GM21717 (cell line): ENCODE results near the gene URI1.
"Not testable (repeated sequence)": the region's sequence is repeated elsewhere in the genome, so short reads cannot be mapped to it uniquely, and the experiment has no call there.

Experiments
- ATAC-seq: cut with Tn5 transposase; IDR thresholded peaks from one replicate; pipeline ENCODE4 v1.9.1; 2021; ENCODE audit warnings: mild to moderate bottlenecking, moderate library complexity; ENCODE audit not compliant: unreplicated experiment

The URI1 gene

DNA sequence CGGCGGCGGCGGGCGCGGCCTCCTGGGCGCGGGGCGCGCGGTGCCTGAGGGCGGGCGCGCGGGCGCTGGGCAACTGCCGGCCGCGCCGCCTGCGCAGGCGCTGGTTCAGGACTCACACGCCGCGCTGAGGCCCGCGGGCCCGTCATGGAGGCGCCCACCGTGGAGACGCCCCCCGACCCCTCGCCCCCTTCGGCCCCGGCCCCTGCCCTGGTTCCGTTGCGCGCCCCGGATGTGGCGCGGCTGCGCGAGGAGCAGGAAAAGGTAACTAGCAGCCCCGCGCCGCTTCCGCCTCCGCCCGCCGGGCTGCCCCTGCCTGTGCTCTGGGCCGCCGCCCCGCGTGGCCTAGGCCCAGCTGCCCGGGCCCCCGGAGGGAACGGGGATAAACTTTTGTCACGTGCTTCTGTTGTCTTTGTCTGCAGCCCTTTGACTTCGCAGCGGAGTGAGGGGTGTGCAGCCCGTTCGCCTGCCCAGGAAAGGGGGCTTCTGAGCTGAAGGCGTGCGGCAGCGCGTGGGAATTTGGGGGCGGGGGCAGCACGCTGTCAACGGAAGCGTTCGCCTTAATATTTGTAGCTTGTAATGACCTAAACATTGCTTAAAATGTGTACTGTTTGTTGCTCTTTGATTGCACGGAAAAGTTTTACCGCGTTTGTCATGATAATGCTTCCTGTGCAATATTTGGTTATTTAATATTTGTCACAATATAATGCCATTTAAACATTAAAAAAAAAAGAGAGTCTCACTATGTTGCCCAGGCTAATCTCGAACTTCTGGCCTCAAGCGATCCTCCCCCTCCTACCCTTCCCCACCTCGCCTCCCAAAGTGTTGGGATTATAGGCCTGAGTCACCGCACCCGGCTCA lies 594 bp downstream of the URI1 start:
- ATAC-seq, result peak; percentile 75

DNA sequence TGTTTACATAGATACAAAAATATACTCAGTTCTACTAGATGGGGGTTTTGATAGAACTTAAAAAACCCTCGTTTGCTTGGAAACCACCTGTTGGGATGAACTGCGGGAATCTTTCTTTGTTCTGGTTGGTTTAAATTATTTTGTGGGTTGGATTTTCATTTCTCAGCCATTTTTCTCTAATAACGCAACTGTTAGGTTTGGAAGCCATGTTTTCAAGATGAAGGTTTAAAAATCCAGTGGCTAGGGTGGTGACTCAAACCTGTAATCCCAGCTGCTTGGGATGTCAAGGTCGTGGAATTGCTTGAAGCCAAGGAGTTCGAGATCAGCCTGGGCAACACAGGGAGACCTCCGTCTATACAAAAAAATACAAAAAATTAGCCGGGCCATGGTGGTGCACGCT lies 1.6 kb downstream of the URI1 start:
- no peak for ATAC-seq

DNA sequence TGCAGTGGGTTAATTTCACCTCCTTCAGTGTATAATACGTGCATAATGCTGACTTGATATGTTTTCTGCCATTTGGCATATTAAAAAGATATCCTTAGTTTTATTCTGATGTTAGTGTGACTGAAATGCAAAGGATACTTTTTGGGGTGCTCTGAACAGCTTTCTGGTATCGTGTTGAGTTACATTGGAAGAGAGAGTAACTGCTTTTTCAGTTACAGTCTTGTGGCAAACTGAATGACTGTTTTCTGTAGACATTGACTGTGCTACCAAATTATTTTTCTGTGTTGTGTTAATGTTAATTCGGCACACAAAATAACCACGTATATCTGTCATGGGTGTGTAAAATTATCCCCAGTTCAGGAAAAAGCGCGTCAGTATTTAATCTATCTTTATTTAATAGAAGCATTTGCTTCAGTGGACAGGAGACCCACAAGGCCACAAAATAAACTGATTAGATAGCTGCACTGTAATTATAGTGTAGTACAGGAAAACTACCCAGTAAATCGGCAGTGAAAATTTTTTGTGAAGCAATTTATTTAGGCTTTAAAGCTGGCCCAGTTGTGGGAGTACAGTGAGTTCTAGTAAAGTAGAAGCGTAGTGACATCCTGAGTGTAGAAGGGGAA lies 2.5 kb downstream of the URI1 start:
- no peak for ATAC-seq

DNA sequence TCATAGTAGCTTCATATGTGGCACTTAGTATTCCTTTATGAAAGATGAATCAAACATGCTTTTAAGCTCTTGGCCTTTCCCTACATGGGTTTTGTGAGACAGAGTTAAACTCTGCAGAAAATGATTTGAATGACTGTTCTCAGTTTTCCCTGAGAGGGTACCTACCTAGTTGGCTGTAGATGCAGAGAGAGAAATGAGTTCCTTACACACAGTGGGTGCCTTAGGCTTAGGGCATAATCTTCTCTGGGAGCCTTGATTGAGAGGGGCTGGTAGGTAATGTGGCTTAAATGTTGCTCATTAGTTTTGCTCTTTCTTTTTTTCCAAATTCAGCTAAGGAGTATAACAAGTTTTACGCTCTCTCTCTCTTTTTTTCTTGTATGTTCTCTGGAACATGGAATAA lies 3.0 kb downstream of the URI1 start:
- no peak for ATAC-seq

DNA sequence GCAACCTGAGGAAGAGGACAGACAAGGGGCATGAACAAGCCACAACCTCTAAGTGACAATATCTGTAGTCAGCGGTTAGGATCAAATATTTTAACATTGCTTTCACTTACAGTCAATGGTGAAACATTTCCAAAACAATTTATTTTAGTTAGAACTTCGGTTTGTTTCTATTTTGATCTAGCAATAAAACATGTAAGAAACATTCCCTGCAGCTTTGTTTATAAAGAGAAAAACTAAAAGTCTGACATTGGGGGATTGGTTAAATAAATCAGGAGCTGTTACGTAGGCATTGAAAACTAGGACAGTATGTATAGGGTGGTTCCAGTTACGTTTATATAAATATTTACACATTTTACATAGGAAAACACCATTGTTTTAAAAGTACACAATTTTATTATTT lies 3.4 kb downstream of the URI1 start:
- no peak for ATAC-seq

DNA sequence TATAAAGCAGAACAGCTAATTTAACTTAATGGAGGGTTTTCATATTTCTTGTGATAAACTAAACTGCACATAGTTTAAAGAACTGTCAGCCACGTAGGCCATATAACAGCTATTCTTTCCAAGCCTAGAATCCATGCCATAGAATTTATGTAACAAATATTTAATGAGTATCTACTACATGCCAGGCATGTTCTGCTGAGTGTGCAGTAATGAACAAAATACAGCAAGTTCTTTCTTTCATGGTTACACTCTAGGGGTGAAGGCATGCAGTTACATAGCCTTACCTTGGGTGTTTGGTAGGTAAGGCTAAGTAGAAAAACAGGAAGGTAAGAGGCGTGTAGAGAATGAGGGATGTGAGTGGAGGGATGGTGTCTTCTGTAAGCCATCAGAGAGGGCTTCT lies 4.6 kb downstream of the URI1 start:
- no peak for ATAC-seq

DNA sequence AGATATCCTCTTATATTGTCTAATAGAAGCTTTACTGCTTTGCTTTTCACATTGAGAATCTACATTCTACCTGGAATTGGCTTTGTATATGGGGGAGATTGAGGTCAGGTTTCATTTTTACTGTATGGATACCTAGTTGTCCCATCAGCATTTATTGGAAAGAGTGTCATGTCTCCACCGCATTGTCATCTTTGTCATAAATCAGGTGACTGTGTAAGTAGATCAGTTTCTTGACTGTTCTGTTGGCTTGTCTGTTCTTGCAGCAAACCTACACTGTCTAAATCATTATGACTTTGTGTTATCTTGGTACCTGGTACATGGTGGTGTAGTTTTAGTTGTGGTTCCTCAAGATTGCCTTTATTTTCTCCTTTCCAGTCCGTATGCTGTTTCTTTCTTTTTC lies 5.8 kb downstream of the URI1 start:
- ATAC-seq, result no peak

DNA sequence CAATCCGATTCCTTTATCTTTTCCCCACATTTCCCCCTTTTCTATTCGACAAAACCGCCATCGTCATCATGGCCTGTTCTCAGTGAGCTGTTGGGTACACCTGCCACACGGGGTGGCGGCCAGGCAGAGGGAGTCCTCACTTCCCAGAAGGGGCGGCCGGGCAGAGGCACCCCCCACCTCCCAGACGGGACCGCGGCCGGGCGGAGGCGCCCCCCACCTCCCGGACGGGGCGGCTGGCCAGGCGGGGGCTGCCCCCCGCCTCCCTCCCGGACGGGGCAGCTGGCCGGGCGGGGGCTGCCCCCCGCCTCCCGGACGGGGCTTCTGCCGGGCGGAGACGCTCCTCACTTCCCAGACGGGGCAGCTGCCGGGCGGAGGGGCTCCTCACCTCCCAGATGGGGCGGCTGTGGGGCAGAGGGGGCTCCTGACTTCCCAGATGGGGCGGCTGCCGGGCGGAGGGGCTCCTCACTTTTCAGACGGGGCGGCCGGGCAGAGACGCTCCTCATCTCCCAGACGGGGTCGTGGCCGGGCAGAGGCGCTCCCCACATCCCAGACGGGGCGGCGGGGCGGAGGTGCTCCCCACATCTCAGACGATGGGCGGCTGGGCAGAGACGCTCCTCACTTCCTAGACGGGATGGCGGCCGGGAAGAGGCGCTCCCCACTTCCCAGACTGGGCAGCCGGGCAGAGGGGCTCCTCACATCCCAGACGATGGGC lies 6.9 kb downstream of the URI1 start:
- not testable (repeated sequence) for ATAC-seq

DNA sequence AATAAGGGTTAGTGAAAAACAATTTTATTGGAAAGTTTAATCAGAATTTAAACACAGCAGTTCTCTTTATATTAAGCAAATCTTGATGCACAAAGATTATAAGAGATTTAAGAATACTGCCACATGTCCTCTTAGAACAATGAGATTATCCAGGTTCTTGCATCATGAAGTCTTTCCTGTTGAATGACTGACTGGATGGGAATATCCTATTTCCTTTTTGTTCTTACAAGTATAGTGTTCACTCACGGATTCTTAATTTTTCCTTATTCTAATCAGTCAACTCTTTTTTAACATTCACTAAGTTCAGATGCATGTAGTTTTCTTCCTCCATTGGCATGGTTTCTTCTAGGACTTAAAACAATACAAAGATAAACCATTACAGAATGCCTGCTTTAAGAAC lies 10.1 kb downstream of the URI1 start:
- no peak for ATAC-seq

DNA sequence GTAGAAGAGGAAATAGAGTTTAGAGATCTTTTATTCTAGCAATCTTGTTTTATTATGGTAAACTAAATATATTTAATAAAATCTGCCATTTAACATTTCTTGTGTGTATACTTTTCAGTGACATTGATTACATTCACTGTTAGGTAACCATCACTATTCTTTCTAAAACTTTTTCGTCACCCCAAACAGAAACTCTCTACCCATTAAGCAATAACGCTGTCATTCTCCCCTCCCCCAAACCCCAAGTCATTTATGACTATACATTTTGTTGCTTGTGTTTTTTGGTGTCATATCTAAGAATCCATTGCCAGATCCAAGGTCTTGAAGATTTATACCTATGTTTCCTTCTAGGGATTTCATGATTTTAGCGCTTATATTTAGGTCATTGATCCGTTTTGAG lies 10.6 kb downstream of the URI1 start:
- ATAC-seq, result no peak

DNA sequence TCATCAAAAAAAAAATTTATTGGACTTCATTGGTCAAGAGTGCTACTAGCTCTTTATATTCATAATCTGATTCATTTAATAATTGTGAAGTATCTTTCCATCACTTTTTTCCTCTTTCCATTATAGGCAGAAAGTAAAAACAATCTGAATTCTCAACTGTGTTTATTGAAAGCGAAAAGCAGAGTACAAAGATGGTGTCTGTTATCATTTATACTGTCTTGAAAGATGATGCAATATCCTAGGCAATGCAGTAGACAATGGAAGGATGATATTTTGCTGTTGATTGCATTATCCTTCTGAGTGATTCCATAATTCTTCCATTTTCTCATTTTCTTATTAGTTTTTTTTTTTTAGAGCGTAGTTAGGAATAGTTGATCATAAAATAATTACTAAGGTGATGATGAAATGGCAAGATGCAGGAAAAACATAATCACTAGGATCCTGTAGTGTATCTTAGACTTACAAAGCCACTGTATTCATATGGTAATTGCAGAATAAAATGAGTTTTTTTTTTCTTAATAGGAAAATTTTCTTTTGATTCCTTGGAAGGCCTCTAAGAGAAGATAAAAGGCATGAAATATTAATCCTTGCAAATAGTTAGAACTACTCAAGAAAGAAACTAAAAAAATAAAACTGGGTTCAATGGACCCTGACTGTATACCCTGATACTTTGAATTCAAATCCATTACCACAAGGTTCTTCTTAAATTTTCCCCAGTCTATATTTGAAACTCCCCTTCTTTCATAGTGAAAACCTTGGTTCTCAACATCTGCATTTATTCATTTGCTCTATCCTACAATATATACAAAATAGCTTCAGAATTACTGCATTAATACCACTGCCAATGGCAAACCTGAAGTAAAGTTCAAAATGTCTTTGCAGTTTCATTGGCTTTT lies 11.6 kb downstream of the URI1 start:
- ATAC-seq, result no peak

DNA sequence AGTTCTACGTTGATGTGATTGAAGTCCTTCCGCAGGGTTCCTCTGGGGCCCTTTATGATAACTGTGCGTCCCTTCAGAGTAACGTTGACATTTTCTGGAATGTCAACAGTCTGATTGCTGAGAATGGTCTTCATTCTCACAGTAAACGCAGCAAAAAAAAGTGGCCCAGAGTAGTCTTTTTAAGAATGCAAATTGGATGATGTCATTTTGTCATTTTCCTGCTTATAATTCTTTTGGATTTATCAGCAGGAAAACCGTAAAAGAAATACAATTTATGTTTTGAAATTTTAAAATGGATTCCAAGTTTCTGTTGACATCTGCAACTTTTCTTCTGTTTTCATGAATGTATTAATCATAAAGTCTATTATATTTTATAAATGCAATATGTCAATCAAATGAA lies 14.8 kb downstream of the URI1 start:
- ATAC-seq, result no peak

DNA sequence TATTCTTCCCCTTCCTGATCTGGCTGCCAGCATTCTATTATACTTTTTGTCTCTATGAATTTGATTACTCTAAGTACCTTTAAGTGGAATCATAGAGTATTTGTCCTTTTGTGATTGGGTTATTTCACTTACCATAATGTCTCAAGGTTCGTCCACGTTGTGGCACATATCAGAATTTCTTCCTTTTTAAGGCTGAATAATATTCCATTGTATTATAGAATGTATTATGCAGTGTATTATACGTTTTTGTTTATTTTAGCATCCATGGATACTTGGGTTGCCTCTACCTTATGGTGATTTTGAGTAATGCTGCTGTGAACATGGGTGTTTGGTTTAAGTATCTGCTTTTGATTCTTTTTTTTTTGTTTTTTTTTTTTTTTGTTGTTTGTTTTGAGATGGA lies 19.3 kb downstream of the URI1 start:
- no peak for ATAC-seq

DNA sequence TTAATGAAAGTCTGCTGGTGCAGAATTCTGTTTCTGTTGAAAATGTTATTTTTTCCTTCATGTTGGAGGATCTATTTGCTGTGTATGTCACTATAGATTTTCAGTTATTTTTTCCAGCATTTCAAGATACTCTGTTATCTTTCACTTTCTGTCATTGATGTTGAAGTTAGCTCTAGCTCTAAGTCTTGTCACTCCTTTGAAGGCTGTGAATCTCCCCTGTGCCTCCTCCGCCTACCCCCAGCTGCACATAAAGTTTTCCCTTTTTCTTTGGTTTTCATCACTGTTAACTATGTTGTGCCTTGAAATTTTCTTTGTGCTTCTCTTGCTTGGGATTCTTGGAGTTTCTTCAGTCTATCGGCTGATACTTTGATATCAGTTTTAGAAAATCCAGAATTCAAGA lies 20.8 kb downstream of the URI1 start:
- ATAC-seq, result no peak

DNA sequence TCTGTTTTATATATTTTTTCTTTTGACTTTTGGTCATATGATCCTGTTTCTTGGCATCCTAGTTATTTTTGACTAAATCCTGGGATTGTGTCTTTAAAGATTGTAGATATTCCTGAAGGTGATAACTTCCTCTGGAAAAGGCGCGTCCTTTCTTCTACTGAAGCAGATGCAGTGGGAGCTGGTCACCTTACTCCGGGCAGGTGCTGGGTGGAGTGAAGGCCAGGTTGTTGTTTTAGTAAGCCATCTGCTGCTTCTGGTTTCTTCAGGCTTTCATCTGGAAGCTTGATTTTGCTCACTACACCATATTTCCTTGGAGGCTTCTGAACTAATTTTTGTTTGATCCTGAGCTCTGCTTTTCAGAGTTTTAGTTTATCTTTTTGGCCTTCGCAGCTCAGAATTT lies 21.5 kb downstream of the URI1 start:
- ATAC-seq, result no peak

DNA sequence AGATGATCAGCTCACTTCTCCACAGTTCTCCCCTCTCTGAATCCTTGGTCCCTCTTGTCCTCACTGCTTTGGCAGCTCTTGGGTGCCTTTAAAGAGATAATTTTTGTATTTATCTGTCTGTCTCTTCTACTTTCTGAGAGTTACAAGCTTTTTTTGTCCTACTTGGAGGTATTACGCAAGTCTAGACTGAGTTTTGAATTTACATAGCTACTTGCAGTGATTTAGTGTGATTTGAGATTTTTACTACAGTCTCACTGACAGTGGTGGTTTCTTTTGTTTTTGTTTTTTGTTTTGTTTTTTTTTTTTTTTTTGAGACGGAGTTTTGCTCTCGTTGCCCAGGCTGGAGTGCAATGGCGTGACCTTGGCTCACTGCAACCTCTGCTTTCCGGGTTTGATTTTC lies 22.1 kb downstream of the URI1 start:
- no peak for ATAC-seq

DNA sequence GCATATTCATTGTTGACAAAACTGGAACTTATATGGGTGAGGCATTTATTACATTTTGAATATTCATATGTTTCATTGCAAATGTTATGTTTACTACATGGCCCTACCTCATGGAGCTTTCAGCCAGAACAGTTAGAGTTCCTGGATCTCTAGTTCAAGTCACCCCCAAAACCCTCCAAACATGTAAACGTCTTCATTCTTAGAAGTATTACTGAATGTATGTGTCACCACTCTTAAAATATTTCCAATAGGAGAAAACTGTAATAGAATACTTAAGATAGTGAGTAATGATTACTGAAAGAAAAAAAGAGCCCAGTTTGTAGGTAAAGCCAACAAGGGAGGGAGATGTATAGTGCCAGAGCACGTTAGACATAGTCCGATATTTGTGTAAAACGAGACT lies 23.5 kb downstream of the URI1 start:
- ATAC-seq, result no peak

DNA sequence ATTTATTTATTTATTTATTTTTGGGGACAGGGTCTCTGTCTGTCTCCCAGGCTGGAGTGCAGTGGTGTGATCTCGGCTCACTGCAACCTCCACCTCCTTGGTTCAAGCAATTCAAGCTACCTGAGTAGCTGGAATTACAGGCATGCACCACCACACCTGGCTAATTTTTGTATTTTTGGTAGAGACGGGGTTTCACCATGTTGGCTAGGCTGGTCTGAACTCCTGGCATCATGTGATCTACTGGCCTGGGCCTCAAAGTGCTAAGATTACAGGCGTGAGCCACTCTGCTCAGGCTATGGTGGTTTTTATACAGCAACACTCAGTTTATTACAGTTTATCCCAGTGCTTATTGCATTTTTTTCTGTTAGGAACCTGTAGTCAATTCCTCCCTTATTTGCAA lies 24.1 kb downstream of the URI1 start:
- not testable (repeated sequence) for ATAC-seq

DNA sequence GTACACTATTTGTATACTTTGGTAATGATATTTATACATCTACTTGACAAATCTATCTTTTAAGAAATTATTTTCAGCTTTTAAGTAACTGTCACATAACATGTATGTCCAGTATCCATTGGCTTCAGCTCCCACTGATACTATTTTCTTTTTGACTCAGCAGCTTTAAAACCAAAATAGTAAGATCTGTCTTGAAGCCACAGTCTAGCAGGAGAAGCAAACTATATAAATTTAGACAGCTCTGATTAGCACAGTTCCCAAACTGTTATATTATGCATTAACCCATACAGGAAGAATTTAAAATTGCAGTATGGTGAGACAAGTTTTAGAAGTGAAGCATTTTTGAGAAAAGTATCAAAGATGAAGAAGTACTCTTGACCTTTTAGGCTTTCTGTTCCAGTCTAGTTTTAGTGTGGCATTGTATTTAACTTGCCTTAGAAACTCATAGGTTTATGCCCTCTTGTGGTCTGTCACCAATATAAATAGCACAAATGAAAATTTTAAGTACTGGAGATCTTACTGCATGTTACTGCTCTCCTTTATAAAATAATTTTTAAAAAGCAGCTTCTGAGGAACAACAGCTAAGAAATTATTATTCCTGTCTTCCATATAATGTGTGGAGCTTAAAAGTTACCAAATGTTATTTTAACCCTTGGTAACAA lies 24.7 kb downstream of the URI1 start:
- no peak for ATAC-seq

DNA sequence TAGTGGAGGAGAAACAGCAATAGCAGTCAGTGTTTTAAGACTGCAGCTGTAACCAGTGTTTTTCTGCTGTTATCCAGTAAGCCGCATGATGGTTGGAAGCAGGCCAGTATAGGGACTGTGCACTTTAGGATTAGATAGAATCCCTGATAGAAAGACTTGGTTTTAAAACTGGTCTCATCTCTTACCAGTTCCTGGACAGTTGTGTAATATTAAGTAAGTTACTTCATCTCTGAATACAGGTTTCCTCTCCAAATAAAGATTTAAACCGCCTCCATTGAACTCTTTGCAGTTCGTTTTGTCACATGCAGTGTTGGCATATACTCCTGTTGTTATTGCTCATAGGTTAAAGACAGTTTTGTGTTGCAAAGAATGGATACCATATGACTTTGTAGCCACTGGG lies 25.6 kb downstream of the URI1 start:
- no peak for ATAC-seq

DNA sequence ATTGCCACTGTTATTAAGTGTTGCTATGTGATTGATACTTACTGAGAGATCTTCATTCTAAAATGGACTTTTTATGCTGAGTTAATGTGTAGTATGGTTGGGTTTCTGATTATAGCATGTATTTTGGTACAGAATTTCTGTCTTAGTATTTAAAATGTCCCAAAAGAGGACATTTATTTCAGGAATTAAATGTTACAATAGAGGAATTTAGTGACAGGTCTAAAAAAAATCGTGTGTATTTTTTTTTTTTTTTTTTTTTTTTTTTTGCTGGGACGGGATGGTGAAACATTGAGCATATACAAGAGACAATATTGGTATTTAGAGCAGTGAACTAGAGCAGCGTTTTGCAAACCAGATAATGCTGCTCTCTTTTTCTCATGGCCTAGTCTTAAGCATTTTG lies 27.9 kb downstream of the URI1 start:
- no peak for ATAC-seq
